HG03342 (cell line): ENCODE measurements around the gene DTHD1.
A peak's percentile ranks its signal among the peaks of the same experiment; 100 is the strongest.

Experiments used
- ATAC-seq: cut with Tn5 transposase; IDR thresholded peaks from one replicate; pipeline ENCODE4 v1.9.1; 2021; ENCODE audit warnings: mild to moderate bottlenecking, moderate library complexity; ENCODE audit not compliant: unreplicated experiment

Gene DTHD1

DNA sequence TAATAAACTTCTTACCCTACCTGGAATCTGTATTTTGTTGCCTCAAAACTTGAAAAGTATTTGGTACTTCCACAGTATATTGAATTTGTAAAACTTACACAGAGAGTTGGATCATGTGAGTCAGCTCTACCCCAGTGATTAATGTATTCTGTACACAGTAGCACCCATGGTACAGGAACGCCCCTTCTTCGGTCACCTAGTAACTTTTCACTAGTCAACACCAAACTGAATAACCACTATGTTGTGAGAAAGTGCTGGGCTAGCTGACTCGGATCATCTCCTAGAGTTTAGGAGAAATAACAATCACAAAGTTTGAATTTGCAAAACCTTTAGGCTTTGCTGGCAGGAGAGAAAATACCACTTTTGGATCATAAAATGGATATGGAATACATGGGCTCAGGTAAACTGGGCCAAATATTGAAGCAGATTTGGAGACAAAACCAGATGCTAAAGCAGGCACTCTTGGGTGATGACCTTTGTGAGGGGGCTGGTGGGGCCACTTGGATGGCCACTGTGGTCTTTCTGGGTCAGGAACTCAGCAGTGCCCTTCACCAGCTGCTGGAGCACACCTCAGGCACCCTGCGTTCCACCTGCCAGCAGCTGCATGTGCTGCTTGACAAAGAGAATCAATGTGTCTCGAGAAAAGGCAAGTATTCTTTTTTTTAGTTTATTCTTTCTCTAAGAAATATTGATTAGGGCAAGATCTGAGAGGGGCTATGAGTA, at the start of gene DTHD1:
Gene DTHD1 (plus strand): TSS at position 233 of the 723 bp plus-strand sequence. CDS start 143 bp downstream, at position 376.
- ATAC-seq: no peak

- ATAC-seq: no peak
Observed at GRCh38 chr4:36233567-36234266, 47.7 kb upstream of the DTHD1 start.

DNA sequence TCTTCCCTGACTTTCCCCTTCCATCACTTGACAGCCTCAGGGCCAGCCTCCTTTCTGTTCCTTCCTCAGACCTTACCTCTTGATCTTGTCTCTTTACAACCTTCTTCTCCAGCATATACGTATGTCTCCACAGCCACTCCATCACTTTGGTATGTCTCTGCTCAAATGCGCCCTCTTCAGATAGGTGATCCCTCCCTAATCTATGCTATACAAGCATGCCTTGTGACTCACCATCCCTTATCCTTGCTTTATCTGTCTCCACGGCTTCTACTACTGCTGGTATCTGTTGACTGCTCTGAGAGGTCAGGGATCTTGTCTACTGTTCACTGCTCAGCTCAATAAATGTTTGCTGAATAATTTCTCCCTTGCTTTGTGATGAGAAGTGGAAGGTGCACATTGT, 46.1 kb upstream of the DTHD1 start:
- no peak for ATAC-seq

DNA sequence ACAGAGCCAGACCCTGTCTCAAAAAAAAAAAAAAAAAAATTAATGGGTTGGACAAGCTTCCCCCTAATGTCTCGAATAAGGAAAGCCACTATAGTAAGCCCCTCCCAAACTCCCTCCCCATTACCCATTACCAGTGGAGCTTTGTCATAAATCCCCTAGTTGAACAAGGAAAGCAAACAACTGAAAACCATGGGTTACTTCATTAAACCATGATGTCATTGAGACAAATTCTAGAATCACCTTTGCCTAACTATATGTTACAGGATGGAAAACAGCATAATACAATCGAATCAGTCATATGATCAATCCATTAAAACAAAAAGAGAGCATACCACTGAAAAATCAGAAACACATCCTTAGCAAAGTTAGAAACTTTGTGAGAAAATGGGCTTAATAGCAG, 45.3 kb upstream of the DTHD1 start:
- ATAC-seq: no peak

DNA sequence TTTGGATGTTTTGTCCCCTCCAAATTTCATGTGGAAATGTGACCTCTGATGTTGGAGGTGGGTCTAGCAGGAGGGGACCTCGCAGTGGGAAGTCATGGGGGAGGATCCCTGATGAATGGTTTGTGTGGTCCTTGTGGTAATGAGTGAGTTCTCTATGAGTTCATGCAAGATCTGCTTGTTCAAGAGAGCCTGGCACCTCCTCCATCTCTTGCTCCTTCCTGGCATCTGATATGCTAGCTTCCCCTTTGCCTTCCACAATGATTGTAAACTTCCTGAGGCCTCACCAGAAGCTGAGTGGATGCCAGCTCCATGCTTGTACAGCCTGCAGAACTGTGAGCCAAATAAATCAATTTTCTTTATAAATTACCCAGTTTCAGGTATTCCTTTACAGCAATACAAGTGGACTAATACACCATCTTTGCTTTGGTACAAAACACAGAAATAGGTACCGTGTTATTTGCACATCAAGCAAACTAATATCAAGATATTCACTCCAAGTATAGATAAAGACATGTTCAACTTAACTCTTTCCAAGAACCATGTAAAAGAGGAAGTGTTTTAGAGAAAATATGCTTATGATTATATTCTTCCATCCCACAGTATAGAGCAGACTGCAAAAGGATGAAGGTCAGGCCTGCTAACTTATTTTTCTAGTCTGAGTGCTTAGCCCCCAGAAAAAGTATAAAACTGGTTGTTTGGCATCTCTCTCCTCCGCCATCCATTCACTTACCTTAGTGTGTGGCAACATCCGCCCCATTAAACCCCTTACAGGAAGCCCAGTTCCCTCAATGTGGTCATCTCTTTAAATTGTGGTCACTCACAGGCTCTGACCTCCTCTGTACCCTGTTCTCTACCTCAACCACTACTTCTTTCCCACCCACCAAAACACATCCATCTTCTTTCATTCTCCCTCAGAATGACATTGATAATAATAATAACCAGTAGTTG, 43.8 kb upstream of the DTHD1 start:
- no peak for ATAC-seq

- peak; percentile 51 for ATAC-seq
Observed at GRCh38 chr4:36241771-36242170, 39.6 kb upstream of the DTHD1 start.

DNA sequence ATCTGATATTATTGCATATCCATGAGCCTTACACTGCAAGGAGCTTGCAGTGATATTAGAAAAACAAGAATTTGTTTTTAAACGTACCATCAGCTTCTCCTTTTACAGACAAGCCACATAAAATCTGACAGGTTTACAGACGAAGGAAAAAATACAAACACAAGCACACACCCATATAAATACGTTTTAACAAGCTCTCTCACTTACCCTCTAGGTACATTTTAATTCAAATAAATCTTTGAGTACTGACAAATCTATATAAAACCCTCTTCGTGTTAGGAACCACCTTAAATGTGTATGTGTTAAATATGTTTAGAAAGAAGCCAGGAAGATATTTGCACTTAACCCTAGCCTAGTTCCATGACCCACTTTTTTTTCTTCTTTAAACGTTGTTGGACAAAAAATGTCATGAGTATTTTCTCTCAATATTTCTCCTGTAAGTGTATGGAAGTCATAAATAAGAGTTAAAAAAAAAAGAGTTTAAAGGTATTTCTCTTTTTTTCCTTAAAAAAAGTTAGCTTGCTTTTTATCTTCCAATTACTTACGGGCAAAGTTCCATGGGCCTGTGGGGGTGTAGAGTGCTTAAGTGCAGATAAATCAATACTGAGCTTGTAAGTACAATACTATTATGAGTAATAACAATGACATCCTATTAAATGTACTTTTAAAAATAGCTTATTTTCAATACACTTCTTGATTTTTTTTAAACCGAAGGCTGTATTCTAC, 38.6 kb upstream of the DTHD1 start:
- ATAC-seq: no peak

DNA sequence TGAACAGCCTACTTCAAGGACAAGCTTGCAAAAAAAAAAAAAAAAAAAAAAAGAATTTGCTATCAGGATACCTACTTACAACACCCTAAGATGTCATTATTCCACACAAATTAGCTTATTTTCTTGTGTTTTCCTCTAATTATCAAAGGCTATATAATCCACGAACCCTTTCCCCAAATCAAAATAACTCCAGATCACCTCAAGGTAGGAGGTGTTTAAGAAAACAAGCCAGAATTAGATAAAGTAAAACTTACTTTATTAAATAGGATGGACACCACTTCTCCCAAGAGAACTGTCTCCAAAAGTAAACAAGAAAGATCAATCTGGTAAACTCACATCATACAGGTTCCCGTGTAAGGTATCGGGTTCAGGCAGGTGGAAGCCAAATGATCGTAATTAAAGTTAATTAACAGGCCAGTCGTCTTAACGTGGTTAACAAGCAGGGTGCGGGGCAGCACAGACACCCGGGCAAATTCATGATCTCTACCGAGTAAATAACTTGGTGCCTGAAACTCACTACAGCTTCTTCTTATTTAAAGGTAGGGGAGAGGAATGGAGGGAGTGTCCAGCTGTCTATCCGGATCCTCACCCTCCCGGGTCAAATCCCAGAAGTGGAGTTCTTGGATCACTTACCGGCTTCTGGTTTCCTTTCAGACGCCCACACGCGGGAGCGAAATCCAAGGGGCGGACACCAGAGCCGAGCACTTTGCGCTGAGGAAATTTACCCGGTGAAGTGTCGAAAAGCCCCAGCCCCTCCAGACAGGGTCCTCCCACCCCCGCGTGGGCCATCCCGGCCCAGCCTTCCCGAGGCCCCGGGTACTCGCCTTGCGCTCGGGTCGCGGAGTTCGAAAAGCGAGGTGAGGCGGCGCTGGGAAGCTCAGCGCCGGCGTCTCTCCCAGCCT, 37.8 kb upstream of the DTHD1 start:
- peak; percentile 26 for ATAC-seq

GRCh38 chr4:36244257-36245082, 36.9 kb upstream of the DTHD1 start, which contains the start of gene ARAP2:
Gene ARAP2, minus strand, starts transcription at chr4:36244514. Its CDS starts 15,028 bp downstream, at chr4:36229486.
- peak; percentile 50 for ATAC-seq

GRCh38 chr4:36249610-36250009, 31.8 kb upstream of the DTHD1 start:
- ATAC-seq: no peak

DNA sequence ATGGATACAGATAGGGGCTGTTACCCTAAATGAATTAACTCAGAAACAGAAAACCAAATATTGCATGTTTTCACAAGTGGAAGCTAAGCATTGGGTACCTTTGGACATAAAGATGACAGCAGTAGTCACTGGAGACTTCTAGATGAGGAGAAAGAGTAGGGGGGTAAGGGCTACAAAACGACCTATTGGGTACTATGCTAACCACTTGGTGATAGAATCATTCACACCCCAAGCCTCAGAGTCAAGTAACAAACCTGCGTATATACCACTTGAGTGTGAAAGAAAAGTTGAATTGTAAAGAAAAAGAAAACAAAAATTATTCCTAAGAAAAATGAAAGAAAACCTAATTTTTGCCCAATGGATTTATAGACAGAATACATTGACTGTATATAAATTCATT, 29.4 kb upstream of the DTHD1 start:
- ATAC-seq: no peak

GRCh38 chr4:36254371-36254770, 27.0 kb upstream of the DTHD1 start:
- ATAC-seq: no peak

DNA sequence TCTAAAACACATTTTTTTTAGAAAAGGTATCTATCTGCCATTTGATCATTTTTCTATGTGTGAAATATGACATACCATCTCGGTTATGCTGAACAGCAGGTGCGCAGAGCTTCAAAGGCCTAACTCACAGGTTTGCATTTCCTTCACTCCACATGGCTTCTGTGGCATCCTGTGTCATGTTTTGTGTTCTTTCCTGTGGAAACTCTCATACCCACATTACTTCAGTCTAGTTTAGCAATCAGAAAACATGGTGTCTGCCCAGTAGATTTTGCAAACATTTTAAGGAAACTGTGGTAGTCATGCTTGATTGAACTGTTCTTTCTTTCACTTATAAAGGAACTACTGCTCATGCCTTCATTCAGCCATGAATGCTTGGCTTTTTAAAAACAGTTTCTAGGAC, 25.8 kb upstream of the DTHD1 start:
- ATAC-seq: peak; percentile 83

- ATAC-seq: peak; percentile 58
Observed at GRCh38 chr4:36256398-36256891, 25.0 kb upstream of the DTHD1 start.

DNA sequence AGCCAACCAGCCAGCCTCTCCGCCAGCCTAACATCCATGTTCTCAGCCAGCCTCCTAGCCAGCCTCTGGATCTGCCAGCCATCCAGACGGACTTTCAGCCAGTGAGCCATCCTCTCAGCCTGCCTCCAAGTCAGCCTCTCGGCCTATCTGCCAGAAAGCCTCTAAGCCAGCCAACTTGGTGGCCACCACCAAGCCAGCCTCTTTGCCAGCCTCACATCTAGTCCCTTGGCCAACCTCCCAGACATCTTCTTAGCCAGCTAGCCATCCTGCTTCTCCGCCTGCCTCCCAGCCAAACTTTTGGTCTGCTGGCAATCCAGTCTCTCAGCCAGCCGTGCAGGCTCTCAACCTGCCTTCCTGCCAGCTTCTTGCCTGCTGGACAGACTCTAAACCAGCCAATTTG, 20.7 kb upstream of the DTHD1 start:
- ATAC-seq: no peak

DNA sequence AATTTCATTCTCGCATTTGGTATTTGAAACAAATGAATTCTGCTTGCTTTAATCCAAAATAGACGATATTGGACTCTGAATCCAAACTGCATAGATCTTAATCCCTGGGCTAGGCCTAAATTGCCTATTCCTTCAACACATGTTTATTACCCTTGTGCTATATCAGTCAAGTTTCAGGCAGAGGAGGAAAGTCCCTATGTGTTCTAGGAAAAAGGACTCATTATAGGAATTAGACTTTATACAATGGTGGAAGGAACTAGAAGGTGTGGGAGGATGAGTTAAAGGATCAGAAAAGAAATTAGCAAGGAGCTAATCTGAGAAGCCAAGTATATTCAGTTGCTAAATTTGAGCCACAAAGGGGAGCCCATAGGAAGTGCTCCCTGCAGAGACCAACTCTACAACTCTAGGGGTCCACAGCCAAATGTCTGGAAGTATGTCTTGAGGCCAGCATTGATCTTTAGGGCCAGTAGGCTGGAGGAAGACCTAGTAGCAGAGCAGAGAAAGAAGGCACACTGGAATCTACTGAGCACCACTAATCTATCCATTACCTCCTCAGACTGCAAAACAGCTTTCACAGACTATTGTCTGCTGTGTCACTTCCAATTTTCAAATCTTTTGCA, 17.1 kb upstream of the DTHD1 start:
- ATAC-seq: no peak

GRCh38 chr4:36267486-36268268, 13.7 kb upstream of the DTHD1 start:
- no peak for ATAC-seq
